Naive thymus-derived CD4-positive, alpha-beta T cell (primary cell): ENCODE data around the gene TIMM17B. TPM values are rescaled to one million over a fixed set of nuclear protein-coding genes. Genes with fewer than 3 reads are reported as not detected.

Experiments used
- polyA plus RNA-seq, 2 donors: library from polyadenylated mRNA; unstranded; fragments of 300-500 nt; fragmentation: Illumina TruSeq; gene quantifications; one replicate each; pipeline ENCODE4 v1.2.3, GENCODE V29; 2021
- total RNA-seq, 6 experiments: library from RNA in 5 of 6; stranded (reverse) in 5 of 6; gene quantifications; 1 replicate in 5 of 6; 2 replicates in 1 of 6; pipeline ENCODE4 v1.2.3 and lab custom pipeline; 2021 to 2026

The TIMM17B gene
- total and polyA plus RNA-seq, 7 experiments from 2014 or later = 41.1 to 57.0 (median 45.1) TPM

Other genes with a start within 250 kb of the TIMM17B start
- 100 to 1,000 TPM in 4 of 5 experiments, 10 to 100 TPM in 1; 92.2 to 164 (median 105) TPM for gene WAS, start 214.0 kb downstream of the TIMM17B start, total RNA-seq
- 10 to 100 TPM; 18.6 to 28.8 TPM for gene WAS, start 214.0 kb downstream of the TIMM17B start, polyA plus RNA-seq
- gene SUV39H1, start 201.0 kb downstream of the TIMM17B start, total RNA-seq = 10 to 100 TPM in 1 of 5 experiments, 1 to 10 TPM in 4; 4.6 to 23.3 (median 8.6) TPM
- 10 to 100 TPM; 10.1 to 13.6 TPM for gene SUV39H1, start 201.0 kb downstream of the TIMM17B start, polyA plus RNA-seq
- gene GLOD5, start 136.0 kb downstream of the TIMM17B start, total RNA-seq = not detected
- gene GLOD5, start 136.0 kb downstream of the TIMM17B start, polyA plus RNA-seq = not detected
- 1 to 10 TPM in 1 of 5 experiments, under 1 TPM in 1, not detected in 3; 0.45 to 1.2 TPM for gene GATA1, start 111.2 kb downstream of the TIMM17B start, total RNA-seq
- gene GATA1, start 111.2 kb downstream of the TIMM17B start, polyA plus RNA-seq = not detected
- 100 to 1,000 TPM in 2 of 5 experiments, 10 to 100 TPM in 3; 84.3 to 135 (median 96.1) TPM for gene HDAC6, start 95.7 kb downstream of the TIMM17B start, total RNA-seq
- gene HDAC6, start 95.7 kb downstream of the TIMM17B start, polyA plus RNA-seq = 10 to 100 TPM; 13.3 to 20.1 TPM
- gene ERAS, start 71.3 kb downstream of the TIMM17B start, total RNA-seq = not detected
- not detected for gene ERAS, start 71.3 kb downstream of the TIMM17B start, polyA plus RNA-seq
- 10 to 100 TPM in 1 of 5 experiments, 1 to 10 TPM in 3, under 1 TPM in 1; 0.36 to 14.0 (median 3.5) TPM for gene PCSK1N, start 62.2 kb downstream of the TIMM17B start, total RNA-seq
- gene PCSK1N, start 62.2 kb downstream of the TIMM17B start, polyA plus RNA-seq = 1 to 10 TPM; 6.0 to 7.9 TPM
- gene PQBP1, start 162 bp upstream of the TIMM17B start, total RNA-seq = 10 to 100 TPM; 64.1 to 89.5 (median 74.6) TPM
- 100 to 1,000 TPM; 110 to 125 TPM for gene PQBP1, start 162 bp upstream of the TIMM17B start, polyA plus RNA-seq
- gene SLC35A2, start 13.9 kb upstream of the TIMM17B start, total RNA-seq = 10 to 100 TPM; 13.9 to 36.7 (median 18.5) TPM
- 1 to 10 TPM; 6.7 to 8.1 TPM for gene SLC35A2, start 13.9 kb upstream of the TIMM17B start, polyA plus RNA-seq
- gene PIM2, start 21.3 kb upstream of the TIMM17B start, total RNA-seq = 100 to 1,000 TPM; 144 to 321 (median 276) TPM
- 100 to 1,000 TPM; 401 to 463 TPM for gene PIM2, start 21.3 kb upstream of the TIMM17B start, polyA plus RNA-seq
- 10 to 100 TPM; 62.5 to 95.5 (median 90.4) TPM for gene OTUD5, start 59.8 kb upstream of the TIMM17B start, total RNA-seq
- 10 to 100 TPM; 17.2 to 33.8 TPM for gene OTUD5, start 59.8 kb upstream of the TIMM17B start, polyA plus RNA-seq
- 1 to 10 TPM; 1.4 to 5.8 (median 2.3) TPM for gene KCND1, start 74.1 kb upstream of the TIMM17B start, total RNA-seq
- under 1 TPM in 1 of 2 donors, not detected in 1; 0.07 TPM for gene KCND1, start 74.1 kb upstream of the TIMM17B start, polyA plus RNA-seq
- 100 to 1,000 TPM; 103 to 108 (median 105) TPM for gene GRIPAP1, start 104.5 kb upstream of the TIMM17B start, total RNA-seq
- gene GRIPAP1, start 104.5 kb upstream of the TIMM17B start, polyA plus RNA-seq = 10 to 100 TPM; 13.6 to 24.9 TPM
- 10 to 100 TPM; 26.2 to 54.2 (median 30.5) TPM for gene TFE3, start 145.6 kb upstream of the TIMM17B start, total RNA-seq
- 1 to 10 TPM; 2.2 to 4.3 TPM for gene TFE3, start 145.6 kb upstream of the TIMM17B start, polyA plus RNA-seq
- gene CCDC120, start 161.2 kb upstream of the TIMM17B start, total RNA-seq = 10 to 100 TPM in 4 of 5 experiments, 1 to 10 TPM in 1; 7.6 to 15.1 (median 11.3) TPM
- 1 to 10 TPM; 1.3 to 1.6 TPM for gene CCDC120, start 161.2 kb upstream of the TIMM17B start, polyA plus RNA-seq
- 10 to 100 TPM; 15.9 to 28.3 (median 20.4) TPM for gene PRAF2, start 176.2 kb upstream of the TIMM17B start, total RNA-seq
- 10 to 100 TPM; 46.1 to 56.4 TPM for gene PRAF2, start 176.2 kb upstream of the TIMM17B start, polyA plus RNA-seq
- gene WDR45, start 182.1 kb upstream of the TIMM17B start, total RNA-seq = 100 to 1,000 TPM in 2 of 5 experiments, 10 to 100 TPM in 3; 51.4 to 115 (median 80.0) TPM
- gene WDR45, start 182.1 kb upstream of the TIMM17B start, polyA plus RNA-seq = 10 to 100 TPM; 38.3 to 54.2 TPM
- 10 to 100 TPM; 11.3 to 30.9 (median 18.9) TPM for gene GPKOW, start 226.0 kb upstream of the TIMM17B start, total RNA-seq
- 10 to 100 TPM; 30.7 to 42.4 TPM for gene GPKOW, start 226.0 kb upstream of the TIMM17B start, polyA plus RNA-seq